GM21723 (cell line): ENCODE measurements around the gene ST6GAL1.
A peak's percentile ranks its signal among the peaks of the same experiment; 100 is the strongest.
"Not testable (repeated sequence)": the region's sequence is repeated elsewhere in the genome, so short reads cannot be mapped to it uniquely, and the experiment has no call there.

Source experiments
- ATAC-seq: cut with Tn5 transposase; IDR thresholded peaks from one replicate; pipeline ENCODE4 v1.9.1; 2021; ENCODE audit warnings: mild to moderate bottlenecking, moderate library complexity; ENCODE audit not compliant: unreplicated experiment

Gene ST6GAL1

DNA sequence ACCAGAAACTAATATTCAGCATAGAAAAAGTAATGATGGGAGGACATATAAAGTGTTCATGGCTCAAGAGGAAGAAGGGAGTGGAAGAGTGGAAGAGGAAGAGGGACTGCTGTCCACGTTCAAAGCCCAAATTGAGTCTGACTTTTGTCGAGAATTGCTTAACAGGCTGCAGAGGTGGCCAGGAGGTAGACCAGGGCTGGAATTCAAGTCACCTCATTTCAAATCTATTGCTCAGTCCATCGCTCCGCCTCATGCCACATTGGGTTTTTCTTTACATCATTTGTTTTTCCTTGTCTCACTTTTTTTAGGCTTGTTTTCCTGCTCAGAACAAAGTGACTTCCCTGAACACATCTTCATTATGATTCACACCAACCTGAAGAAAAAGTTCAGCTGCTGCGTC is 112.0 kb downstream of the ST6GAL1 start:
- ATAC-seq = no peak

DNA sequence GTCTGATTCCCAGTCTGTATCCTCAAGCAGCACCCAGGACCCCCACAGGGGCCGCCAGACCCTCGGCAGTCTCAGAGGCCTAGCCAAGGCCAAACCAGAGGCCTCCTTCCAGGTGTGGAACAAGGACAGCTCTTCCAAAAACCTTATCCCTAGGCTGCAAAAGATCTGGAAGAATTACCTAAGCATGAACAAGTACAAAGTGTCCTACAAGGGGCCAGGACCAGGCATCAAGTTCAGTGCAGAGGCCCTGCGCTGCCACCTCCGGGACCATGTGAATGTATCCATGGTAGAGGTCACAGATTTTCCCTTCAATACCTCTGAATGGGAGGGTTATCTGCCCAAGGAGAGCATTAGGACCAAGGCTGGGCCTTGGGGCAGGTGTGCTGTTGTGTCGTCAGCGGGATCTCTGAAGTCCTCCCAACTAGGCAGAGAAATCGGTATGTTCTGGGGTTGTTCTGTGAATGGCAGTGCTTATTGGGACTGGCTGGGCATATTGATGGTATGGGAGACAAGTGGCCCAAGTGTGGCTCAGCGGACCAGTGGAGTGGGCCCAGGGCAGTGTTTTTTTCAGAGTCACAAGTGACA is 112.6 kb downstream of the ST6GAL1 start:
- no peak for ATAC-seq

DNA sequence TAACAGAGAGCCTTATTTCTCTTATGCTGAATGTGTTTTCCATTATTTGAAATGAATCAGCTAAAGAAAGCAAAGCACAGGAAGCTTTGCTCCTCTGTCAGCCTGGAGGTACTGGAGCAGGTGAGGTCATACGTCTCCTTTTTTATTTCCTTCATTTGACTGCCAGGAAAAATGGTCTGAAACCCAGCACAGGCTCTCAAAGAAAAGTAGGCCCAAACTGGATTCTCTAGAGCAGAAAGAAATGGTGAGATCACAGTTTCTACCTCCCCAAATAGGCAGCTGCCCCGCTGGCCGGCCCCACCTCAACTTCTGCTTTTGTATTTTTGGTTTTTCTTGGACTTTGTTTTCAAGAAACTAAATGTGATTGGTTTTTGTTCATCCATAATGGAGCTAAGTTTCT is 113.9 kb downstream of the ST6GAL1 start:
- peak; percentile 72 for ATAC-seq

DNA sequence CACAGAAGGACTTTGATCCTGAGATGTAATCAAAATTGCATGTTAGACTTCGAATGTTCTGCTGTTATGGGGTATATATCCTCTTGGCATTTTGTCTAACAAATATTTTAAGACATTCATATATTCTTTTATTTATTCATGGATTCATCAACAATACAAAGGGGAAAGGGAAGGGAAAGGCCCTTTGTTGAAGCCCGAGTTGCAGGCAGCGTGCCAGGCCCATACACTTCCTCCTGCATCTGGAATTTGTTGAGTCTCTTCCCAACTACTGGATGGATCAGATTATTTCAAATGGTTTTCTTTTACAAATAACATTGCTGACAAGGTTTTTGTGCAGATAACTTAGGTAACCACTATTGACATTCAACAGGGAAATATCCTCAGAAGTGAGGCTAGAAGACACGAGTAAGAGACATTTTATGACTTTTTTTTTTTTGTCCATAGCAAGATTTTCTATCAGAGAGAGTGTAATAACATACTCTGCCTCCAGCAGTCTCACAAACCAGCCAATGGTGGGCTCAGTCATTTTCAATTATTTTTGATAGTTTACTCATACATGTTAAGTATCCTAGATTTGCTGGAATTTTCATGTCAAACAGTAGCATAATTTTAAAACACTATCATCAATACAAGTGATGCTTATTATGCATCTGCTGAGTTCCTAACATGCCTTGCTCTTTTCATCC is 114.7 kb downstream of the ST6GAL1 start:
- ATAC-seq = no peak

DNA sequence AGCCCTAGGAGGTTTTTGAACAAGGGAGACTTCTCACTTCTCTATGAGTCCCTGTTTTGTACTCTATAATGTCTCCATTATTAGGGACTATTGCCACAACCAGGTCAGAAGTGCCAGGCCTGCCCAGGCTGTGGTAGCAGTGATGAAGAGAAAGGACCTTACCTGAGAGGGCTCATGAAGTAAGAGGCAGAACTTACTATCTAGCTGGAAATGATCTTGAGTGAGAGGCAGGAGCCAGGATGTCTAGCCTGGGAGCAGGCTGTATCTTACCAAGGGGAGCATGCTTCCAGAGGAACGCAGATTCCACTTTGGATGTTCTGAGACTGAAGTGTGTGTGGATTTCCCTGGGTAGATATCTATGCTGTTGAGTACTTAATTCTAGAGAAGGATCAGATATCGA is 115.7 kb downstream of the ST6GAL1 start:
- ATAC-seq = no peak

DNA sequence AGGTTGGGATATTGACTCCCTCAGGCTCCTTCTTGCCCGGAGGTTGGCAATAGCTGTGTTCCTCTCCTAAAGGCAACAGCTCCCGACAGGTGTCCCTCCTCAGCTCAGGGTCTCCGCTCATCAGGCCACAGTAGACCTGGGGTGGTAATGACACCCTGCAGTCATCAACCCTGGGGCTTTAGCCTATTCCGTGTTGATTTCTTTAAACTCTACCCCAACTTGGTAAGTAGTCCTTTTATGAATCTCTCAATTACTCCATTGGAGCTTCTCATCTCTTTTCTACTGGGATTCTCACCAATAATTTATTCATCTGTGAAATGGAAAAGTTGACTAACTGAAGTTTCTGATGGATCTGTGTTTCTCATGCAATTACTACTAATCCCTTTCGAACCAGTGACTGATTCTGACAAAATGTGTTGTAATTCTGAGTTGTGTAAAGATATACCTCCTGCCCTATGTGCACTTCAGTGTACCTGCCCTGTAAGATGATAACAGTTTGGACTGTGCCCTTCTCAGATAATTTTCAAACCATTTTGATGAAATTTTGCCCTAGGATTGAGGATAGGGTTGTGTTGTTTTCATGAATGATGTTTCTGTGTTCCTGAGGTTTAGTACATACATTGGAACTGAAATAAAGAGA is 119.3 kb downstream of the ST6GAL1 start:
- ATAC-seq = no peak

DNA sequence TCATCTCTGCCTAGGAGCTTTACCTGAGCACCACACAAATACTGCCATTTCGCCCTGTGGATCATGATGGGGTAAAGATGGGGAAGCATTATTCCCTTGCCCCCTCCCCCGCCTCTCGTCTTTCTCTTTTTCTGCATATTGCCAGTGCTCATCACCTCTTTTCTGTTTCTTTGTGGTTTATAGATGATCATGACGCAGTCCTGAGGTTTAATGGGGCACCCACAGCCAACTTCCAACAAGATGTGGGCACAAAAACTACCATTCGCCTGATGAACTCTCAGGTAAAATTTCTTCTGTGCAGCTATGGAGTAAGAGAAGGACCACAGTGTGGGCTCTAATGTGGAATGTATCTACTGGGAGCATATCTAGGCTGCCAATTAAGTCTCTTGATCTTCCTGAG is 120.7 kb downstream of the ST6GAL1 start:
- no peak for ATAC-seq

DNA sequence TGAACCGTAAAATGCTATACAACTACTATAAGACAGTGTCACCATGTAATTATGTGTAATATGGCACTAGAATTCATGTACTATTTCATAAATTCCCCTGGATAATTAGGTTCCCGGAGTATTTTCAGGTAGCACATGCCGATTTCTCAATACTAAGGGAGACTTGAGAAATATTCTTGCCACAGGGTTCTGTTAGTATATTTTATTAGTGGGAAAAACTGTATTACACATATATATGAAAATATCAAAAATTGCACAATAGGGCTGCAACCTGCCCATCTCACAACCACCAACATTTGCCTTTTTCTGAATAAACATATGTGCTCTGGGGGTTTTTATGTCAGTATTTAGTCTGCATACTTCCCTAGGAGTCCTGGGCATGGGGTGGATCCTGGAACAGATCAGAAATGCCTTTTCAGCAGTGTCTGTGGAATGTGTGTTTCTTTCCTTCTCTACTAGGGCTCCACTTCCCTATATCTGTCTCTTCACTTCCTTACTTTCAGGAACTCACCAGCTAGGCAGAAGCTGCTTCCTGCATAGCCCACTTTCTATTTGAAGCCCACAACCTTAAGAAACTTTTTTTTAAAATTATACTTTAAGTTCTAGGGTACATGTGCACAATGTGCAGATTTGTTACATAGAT is 121.5 kb downstream of the ST6GAL1 start:
- ATAC-seq = no peak

DNA sequence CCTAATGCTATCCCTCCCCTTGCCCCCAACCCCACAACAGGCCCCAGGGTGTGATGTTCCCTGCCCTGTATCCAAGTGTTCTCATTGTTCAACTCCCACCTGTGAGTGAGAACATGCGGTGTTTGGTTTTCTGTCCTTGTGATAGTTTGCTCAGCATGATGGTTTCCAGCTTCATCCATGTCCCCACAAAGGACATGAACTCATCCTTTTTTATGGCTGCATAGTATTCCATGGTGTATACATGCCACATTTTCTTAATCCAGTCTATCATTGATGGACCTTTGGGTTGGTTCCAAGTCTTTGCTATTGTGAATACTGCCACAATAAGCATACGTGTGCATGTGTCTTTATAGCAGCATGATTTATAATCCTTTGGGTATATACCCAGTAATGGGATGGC is 122.1 kb downstream of the ST6GAL1 start:
- not testable (repeated sequence) for ATAC-seq

DNA sequence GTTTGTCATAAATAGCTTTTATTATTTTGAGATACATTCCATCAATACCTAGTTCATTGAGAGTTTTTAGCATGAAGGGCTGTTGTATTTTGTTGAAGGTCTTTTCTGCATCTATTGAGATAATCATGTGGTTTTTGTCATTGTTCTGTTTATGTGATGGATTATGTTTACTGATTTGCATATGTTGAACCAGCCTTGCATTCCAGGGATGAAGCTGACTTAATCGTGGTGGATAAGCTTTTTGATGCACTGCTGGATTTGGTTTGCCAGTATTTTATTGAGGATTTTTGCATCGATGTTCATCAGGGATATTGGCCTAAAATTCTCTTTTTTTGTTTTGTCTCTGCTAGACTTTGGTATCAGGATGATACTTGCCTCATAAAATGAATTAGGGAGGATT is 124.1 kb downstream of the ST6GAL1 start:
- ATAC-seq = not testable (repeated sequence)

DNA sequence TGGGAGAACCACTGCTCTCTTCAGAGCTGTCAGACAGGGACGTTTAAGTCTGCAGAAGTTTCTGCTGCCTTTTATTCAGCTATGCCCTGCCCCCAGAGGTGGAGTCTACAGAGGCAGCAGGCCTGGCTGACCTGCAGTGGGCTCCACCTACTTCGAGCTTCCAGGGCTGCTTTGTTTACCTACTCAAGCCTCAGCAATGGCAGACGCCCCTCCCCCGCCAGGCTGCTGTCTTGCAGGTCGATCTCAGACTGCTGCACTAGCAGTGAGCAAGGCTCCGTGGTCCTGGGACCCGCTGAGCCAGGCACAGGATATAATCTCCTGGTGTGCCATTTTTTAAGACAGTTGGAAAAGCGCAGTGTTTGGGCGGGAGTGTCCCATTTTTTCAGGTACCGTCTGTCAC is 127.5 kb downstream of the ST6GAL1 start:
- ATAC-seq = not testable (repeated sequence)

DNA sequence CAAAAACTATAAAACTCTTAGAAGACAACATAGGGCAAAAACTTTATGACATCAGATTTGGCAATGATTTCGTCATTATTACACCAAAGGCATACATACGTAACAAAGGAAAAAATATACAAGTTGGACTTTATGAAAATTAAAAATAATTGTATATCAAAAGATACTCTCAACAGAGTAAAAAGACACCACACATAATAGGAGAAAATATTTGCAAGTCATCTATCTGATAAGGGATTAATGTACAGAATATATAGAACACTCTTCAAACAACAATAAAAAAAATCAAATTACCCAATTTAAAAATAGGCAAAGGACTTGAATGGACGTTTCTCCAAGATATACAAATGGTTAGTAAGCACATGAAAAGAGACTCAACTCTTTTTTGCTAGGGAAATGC is 131.4 kb downstream of the ST6GAL1 start:
- no peak for ATAC-seq

DNA sequence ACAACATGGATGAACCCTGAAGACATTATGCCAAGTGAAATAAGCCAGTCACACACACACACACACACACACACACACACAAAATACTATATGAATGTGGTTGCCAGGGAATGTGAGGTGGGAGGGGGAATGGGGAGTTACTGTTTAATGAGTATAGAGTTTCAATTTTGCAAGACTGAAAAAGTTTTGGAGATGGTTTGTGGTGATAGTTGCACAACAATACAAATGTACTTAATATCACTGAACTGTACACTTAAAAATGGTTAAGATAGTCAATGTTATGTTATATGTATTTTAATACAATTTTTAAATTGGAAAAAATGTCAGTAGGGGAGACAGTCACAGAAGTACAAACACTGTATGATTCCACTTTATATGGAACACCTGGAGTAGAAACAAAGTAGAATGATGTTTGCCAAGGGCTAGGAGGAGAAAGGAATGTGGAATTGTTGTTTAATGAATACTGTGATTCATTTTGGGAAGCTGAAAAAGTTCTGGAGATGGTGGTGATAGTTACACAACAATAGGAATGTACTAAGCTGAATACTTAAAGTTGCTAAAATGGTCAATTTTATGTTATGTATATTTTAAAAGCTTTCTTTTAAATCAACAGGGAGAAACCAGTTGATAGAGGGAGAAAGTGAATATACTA is 132.3 kb downstream of the ST6GAL1 start:
- no peak for ATAC-seq

DNA sequence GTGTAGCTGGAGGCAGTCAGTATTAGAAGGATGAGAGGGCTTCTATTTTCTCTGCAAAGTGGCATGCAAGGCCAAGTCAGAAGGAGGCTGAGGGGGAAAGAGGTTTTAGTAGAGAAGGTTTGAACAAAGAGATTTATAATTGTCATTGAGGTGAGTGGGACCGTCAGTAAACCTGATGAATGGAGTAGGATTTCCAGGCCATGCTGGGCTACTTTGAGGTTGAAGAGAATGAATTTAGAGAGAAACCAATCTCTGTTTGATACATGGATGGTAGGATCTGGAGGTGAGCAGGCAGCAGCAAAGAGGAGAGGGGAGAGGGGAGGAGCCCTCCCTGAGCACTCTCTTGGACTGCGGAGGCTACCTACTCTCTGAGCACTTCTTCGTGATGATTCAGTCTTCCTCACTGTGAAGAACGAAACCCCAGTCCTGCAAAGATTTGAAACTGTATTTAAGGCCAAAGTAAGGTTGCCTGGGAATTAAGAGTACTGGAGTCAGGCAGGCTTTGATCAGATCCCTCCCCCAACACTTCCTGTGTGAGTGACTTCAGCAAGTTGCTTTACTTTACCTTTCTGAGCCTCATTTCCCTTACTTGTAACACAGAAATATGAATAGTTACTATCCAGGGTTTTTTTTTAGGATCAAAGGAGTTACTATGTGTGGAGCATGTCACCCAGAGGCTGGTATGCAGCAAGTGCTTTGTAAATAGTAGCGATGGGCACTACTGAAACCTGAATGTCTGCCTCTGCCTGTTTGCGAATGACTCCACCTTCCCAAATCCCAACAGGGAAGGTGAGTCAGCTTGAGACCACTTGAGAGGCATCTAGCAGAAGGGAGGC is 133.2 kb downstream of the ST6GAL1 start:
- ATAC-seq = no peak

DNA sequence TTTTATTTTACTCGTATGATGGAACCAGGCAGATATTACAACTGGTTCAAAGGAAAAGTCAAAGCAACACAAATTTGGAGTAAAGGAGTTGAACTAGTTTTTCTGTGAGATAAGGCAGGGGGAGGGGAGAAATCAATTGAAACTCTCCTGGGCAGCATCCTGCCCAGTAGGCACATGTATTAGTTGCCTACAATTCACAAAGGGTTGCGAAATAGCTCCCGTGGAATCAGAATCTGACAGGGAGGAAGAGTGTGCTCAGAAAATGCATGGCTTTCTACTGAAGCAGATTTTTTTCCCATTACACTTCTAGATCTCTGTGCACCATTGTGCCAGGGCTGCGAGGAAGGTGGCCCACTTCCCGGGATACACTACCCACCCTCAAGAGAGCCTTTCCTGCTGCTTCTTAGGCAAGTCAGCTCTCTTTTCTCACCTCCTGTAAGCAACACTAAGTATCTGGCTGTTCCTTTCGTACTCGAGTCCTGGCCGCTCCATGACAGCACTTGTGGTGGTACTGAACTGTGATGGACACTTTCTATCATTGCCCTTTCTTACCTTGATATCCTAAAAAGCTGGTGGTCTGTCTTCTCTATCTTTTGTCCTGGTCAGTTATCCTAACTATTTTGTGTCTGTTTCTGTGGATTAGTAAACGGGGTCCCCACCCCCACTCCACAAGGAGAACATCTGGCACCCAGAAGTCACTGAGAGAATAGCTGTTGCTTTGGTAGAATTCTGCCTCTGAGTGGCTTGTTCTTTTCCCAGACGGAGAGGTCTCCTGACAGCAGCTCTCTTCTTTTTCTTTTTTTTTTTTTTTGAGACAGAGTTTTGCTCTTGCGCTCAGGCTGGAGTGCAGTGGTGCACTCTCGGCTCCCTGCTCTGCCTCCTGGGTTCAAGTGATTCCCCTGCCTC is 134.1 kb downstream of the ST6GAL1 start:
- ATAC-seq = peak; percentile 4

DNA sequence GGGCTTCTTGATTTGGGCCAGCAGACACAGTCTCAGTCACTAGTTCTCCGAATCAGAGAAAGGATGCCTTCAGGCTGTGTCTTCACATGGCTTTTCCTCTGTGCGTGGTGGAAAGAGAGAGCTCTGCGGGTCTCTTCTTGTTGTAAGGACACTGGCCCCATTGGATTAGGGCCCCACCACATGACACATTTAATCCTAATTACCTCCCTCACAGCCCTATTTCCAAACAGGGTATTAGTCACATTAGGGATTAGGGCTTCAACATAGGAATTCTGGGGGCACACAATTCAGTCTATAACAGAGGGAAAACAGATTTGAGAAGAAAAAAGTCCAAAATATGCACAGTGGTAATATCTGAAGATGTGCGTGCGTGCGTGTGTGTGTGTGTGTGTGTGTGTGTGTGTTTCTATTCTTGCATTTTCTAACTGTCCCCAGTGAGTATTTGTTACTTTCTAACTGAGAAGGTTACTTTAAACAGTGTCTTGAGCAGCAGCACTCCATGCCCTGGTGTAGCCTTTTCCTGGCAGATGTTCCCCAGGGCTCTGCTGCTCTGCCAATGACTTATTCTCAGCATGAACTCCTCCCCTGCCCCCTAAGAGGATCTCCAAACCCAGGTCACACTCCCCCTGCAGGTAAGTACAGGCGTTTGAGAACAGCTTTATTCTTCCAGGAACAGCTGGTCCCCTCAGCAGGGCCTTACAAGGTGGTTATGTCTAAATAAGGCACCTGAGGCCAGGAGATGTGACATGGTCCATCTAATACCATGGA is 136.1 kb downstream of the ST6GAL1 start:
- ATAC-seq = no peak

DNA sequence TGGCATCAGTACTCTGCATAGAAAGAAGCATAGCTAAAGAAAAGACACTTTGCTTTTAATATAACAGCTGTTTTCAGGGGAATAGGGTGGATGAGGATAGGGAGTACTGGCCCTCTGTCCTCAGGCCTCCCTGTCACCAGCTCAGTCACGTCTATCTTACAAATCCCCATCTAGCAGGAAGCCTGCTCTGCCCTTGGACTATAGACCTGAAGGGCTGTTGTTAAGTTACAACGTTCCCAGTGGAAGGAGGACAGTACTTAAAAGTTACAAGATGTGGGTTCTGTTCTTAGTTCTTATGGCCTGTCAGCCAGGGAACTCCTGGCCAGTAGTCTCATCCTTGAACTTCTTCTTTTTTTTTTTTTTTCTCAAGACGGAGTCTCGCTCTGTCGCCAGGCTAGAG is 138.5 kb downstream of the ST6GAL1 start:
- no peak for ATAC-seq

DNA sequence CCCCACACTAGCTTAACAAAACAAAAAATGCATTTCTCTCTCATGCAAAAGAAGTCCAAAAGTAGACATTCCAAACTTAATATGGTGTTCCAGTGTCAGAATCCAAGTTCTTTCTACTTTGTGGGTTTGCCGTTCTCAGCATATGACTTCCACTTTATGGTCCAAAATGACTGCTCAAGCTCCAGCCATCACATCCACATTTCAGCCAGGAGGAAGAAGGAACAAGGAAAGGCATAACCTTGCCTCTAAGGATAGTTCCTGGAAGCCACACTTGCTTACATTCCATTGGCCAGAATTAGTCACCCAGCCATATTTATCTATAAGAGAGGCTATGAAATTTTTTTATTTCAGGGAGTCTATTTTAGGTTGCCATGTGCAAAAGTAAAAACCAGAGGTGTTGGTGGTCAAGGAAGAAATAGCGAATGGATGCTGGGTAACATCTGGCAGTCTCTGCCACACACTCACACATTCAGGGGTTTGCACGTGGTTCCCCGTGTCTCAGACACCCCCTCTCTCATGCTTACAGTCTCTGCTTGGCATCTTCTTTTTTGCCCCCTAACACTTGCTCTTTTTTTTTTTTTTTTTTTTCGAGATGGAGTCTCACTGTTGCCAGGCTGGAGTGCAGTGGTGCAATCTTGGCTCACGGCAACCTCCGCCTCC is 139.7 kb downstream of the ST6GAL1 start:
- ATAC-seq = no peak
